ENCODE measurements around the gene NOP53. TPM values are rescaled to one million over a fixed set of nuclear protein-coding genes. Genes with fewer than 3 reads are reported as not detected.
"Not testable (repeated sequence)": the region's sequence is repeated elsewhere in the genome, so short reads cannot be mapped to it uniquely, and the experiment has no call there.

The NOP53 gene
- polyA plus RNA-seq, 1 experiment: 114 TPM

- Histone ChIP-seq H3K4me3 (ENCODE audit: low read depth, low read length) (no peak overlapping the region), H3K27ac (ENCODE audit: low read depth, low read length) (peak overlapping the region; percentile 92), H3K27me3 (ENCODE audit: control insufficient read depth, insufficient read depth, low read length) (no peaks in the 10 kb centered on the region), H3K9me3 (ENCODE audit: control insufficient read depth, insufficient read depth, low read length) (peaks cover 9% of the 10 kb centered on the region; the same call in 1 of the 2 replicates)
- TF ChIP-seq CTCF (IDR thresholded peaks at IDR 0.05; ENCODE audit: low read depth, low read length): no peak
- ChIA-PET POLR2A (interaction anchor here (0.6 to 5.9 kb wide), 7 partner anchors 8 to 27 kb away, joined by 3 to 36 read pairs (median 4); no protein-coding TSS in a partner anchor), CTCF (interaction anchor here (0.6 to 3.3 kb wide), 4 partner anchors 11 to 997 kb away, joined by 3 to 28 read pairs (median 4); partner anchors contain the start of gene EHD2)
- no peak for DNase-seq (ENCODE audit: low read depth, low spot score)
These were observed 21.8 kb upstream of the NOP53 start for GRCh38 chr19:47723581-47723940.

GRCh38 chr19:47725759-47726401 lies 19.5 kb upstream of the NOP53 start:
- POLR2A ChIA-PET: interaction anchor here (0.6 to 5.9 kb wide), 6 partner anchors 11 to 21 kb away, joined by 3 to 36 read pairs (median 4); no protein-coding TSS in a partner anchor
- CTCF ChIA-PET: interaction anchor here (3.3 kb wide), 1 partner anchor 13 kb away, joined by 28 read pairs; the partner anchor contains the start of gene EHD2
- no peak for TF ChIP-seq CTCF (IDR thresholded peaks at IDR 0.05; ENCODE audit: low read depth, low read length)

GRCh38 chr19:47726467-47726866 lies 18.9 kb upstream of the NOP53 start:
- Histone ChIP-seq H3K9me3 (ENCODE audit: control insufficient read depth, insufficient read depth, low read length) (peaks cover 12% of the 10 kb centered on the region; the same call in 1 of the 2 replicates), H3K4me3 (ENCODE audit: low read depth, low read length) (no peak overlapping the region), H3K27me3 (ENCODE audit: control insufficient read depth, insufficient read depth, low read length) (no peaks in the 10 kb centered on the region), H3K27ac (ENCODE audit: low read depth, low read length) (no peak overlapping the region)
- POLR2A ChIA-PET: interaction anchor here (0.6 to 5.9 kb wide), 5 partner anchors 8 to 21 kb away, joined by 3 to 36 read pairs (median 4); no protein-coding TSS in a partner anchor
- DNase-seq (ENCODE audit: low read depth, low spot score): no peak
- no peak for TF ChIP-seq CTCF (IDR thresholded peaks at IDR 0.05; ENCODE audit: low read depth, low read length)
- CTCF ChIA-PET: interaction anchor here (1.3 kb wide), 1 partner anchor 18 kb away, joined by 3 read pairs; no protein-coding TSS in a partner anchor

More at GRCh38 chr19:47725759-47726401, 19.5 kb upstream of the NOP53 start:
- H3K9me3 ChIP-seq (ENCODE audit: control insufficient read depth, insufficient read depth, low read length): peaks cover 12% of the 10 kb centered on the region; the same call in 1 of the 2 replicates
- peak overlapping the region; percentile 31 for H3K27ac ChIP-seq (ENCODE audit: low read depth, low read length)
- H3K27me3 ChIP-seq (ENCODE audit: control insufficient read depth, insufficient read depth, low read length): no peaks in the 10 kb centered on the region
- DNase-seq (ENCODE audit: low read depth, low spot score): no peak
- no peak overlapping the region for H3K4me3 ChIP-seq (ENCODE audit: low read depth, low read length)

GRCh38 chr19:47728295-47728694 lies 17.1 kb upstream of the NOP53 start:
- peaks cover 12% of the 10 kb centered on the region; the same call in 1 of the 2 replicates for H3K9me3 ChIP-seq (ENCODE audit: control insufficient read depth, insufficient read depth, low read length)
- H3K4me3 ChIP-seq (ENCODE audit: low read depth, low read length); H3K27ac ChIP-seq (ENCODE audit: low read depth, low read length); H3K27me3 ChIP-seq (ENCODE audit: control insufficient read depth, insufficient read depth, low read length); DNase-seq (ENCODE audit: low read depth, low spot score): not testable (repeated sequence)
- CTCF ChIA-PET: interaction anchor here (0.7 kb wide), 1 partner anchor 15 kb away, joined by 3 read pairs; no protein-coding TSS in a partner anchor
- POLR2A ChIA-PET: interaction anchor here (0.6 to 2.3 kb wide), 2 partner anchors 9 to 118 kb away, joined by 3 to 9 read pairs; no protein-coding TSS in a partner anchor

GRCh38 chr19:47729468-47729798 lies 15.9 kb upstream of the NOP53 start:
- TF ChIP-seq CTCF (IDR thresholded peaks at IDR 0.05; ENCODE audit: low read depth, low read length): no peak
- Histone ChIP-seq H3K27me3 (ENCODE audit: control insufficient read depth, insufficient read depth, low read length) (no peaks in the 10 kb centered on the region), H3K27ac (ENCODE audit: low read depth, low read length) (peak overlapping the region; percentile 73), H3K9me3 (ENCODE audit: control insufficient read depth, insufficient read depth, low read length) (peaks cover 12% of the 10 kb centered on the region; the same call in 1 of the 2 replicates), H3K4me3 (ENCODE audit: low read depth, low read length) (peak overlapping the region; percentile 20; the same call in 1 of the 2 replicates)
- ChIA-PET POLR2A (interaction anchor here (0.7 to 2.3 kb wide), 3 partner anchors 10 to 1947 kb away, joined by 4 to 9 read pairs (median 6); partner anchors contain the start of gene DMPK), CTCF (no interaction called here)
- DNase-seq (ENCODE audit: low read depth, low spot score): no peak

All from AG04450 (cell line).